ENCODE data around the gene PITPNC1.
"Not testable (repeated sequence)": the region's sequence is repeated elsewhere in the genome, so short reads cannot be mapped to it uniquely, and the experiment has no call there.

GRCh38 chr17:67727152-67728039, 350.3 kb downstream of the PITPNC1 start:
- not testable (repeated sequence) for TF ChIP-seq POLR2AphosphoS5 (IDR thresholded peaks at IDR 0.05); CTCF (IDR thresholded peaks at IDR 0.05); POLR2A (IDR thresholded peaks at IDR 0.05; ENCODE audit: low read depth)

All from esophagus muscularis mucosa (tissue), 3 donors.